Hematopoietic multipotent progenitor cell treated with erythropoietin and hydrocortisone succinate and interleukin-3 and kit ligand, for 6 days (in vitro differentiated cells): ENCODE data around the gene SEMA6A.

Source experiments
- DNase-seq: peaks from one replicate; pipeline ENCODE4 v3.0.0-alpha.2; 2015

SEMA6A gene

GRCh38 chr5:116488356-116489041 is 86.1 kb downstream of the SEMA6A start:
- no peak for DNase-seq

GRCh38 chr5:116487045-116487444 is 87.6 kb downstream of the SEMA6A start:
- DNase-seq = no peak

- no peak for DNase-seq
These were observed 88.0 kb downstream of the SEMA6A start for GRCh38 chr5:116486588-116486987.

GRCh38 chr5:116484645-116485044 is 90.0 kb downstream of the SEMA6A start:
- DNase-seq = no peak

GRCh38 chr5:116482394-116482793 is 92.2 kb downstream of the SEMA6A start:
- no peak for DNase-seq

- DNase-seq = no peak
These were observed 93.6 kb downstream of the SEMA6A start for GRCh38 chr5:116480894-116481510.

GRCh38 chr5:116479776-116480675 is 94.6 kb downstream of the SEMA6A start:
- DNase-seq = no peak

- peak; percentile 47 for DNase-seq
These were observed 96.1 kb downstream of the SEMA6A start for GRCh38 chr5:116478491-116478890.

- no peak for DNase-seq
These were observed 97.6 kb downstream of the SEMA6A start for GRCh38 chr5:116476897-116477537.

GRCh38 chr5:116475338-116475737 is 99.3 kb downstream of the SEMA6A start:
- DNase-seq = no peak

- DNase-seq = no peak
These were observed 100.9 kb downstream of the SEMA6A start for GRCh38 chr5:116473706-116474105.

GRCh38 chr5:116472274-116472673 is 102.3 kb downstream of the SEMA6A start:
- DNase-seq = no peak

- no peak for DNase-seq
These were observed 105.0 kb downstream of the SEMA6A start for GRCh38 chr5:116469631-116470030.

GRCh38 chr5:116468583-116468982 is 106.0 kb downstream of the SEMA6A start:
- no peak for DNase-seq

- no peak for DNase-seq
These were observed 107.2 kb downstream of the SEMA6A start for GRCh38 chr5:116467465-116467843.

- DNase-seq = no peak
These were observed 107.7 kb downstream of the SEMA6A start for GRCh38 chr5:116466727-116467464.

- no peak for DNase-seq
These were observed 109.2 kb downstream of the SEMA6A start for GRCh38 chr5:116465411-116465810.

GRCh38 chr5:116464144-116464708 is 110.4 kb downstream of the SEMA6A start:
- DNase-seq = no peak

- no peak for DNase-seq
These were observed 112.1 kb downstream of the SEMA6A start for GRCh38 chr5:116462500-116462899.

- no peak for DNase-seq
These were observed 115.3 kb downstream of the SEMA6A start for GRCh38 chr5:116459301-116459700.

GRCh38 chr5:116457062-116457461 is 117.6 kb downstream of the SEMA6A start:
- DNase-seq = no peak

- no peak for DNase-seq
These were observed 118.6 kb downstream of the SEMA6A start for GRCh38 chr5:116456036-116456435.
